ENCODE data around the gene MOB3B.

The MOB3B gene

GRCh38 chr9:27395484-27395921 lies 134.1 kb downstream of the MOB3B start:
- in situ Hi-C loops (cut with MboI; ENCODE audit: low sequenced_read_pairs), result no loop called here

- in situ Hi-C loops (cut with MboI; ENCODE audit: low sequenced_read_pairs), result no loop called here
These were observed 134.8 kb downstream of the MOB3B start for GRCh38 chr9:27394826-27395201.

- in situ Hi-C loops (cut with MboI; ENCODE audit: low sequenced_read_pairs), result no loop called here
These were observed 135.3 kb downstream of the MOB3B start for GRCh38 chr9:27394154-27394825.

DNA sequence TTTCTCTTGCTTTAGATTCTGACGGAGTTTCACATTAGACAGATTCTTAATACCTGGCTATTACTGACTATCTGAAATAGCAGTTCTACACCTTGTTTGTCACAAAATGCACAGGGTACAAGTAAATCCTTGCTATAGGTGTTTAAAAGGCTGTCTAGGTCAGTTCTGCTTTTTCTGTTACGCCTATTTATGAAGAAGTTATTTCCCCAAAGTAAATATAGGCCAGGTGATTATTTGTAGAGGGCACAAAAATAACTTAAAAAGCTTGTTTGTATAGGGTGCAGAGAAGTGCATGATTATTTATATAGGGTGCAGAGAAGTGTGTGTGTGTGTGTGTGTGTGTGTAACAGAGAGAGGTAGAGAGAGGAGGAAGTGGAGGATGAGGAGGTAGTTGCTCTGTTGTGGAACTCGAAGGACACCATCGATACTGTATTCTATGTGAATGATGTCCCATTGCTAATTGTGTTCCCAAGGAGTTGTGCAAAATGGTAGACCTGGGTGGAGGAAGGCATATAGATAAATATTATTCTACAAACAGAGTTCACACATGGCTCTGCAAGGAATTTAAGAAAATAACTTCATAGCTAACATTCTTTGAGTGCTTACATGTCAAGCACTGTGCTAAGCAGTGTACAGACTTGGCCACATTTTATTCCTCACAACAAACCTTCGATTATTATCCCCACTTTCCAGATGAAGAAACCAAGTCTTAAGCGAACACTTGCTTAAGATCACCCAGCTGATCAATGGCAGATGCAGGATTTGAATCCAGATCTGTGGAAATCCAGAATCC lies 136.4 kb downstream of the MOB3B start:
- in situ Hi-C loops (cut with MboI; ENCODE audit: low sequenced_read_pairs), result no loop called here

- in situ Hi-C loops (cut with MboI; ENCODE audit: low sequenced_read_pairs), result no loop called here
These were observed 137.2 kb downstream of the MOB3B start for GRCh38 chr9:27392451-27392850.

DNA sequence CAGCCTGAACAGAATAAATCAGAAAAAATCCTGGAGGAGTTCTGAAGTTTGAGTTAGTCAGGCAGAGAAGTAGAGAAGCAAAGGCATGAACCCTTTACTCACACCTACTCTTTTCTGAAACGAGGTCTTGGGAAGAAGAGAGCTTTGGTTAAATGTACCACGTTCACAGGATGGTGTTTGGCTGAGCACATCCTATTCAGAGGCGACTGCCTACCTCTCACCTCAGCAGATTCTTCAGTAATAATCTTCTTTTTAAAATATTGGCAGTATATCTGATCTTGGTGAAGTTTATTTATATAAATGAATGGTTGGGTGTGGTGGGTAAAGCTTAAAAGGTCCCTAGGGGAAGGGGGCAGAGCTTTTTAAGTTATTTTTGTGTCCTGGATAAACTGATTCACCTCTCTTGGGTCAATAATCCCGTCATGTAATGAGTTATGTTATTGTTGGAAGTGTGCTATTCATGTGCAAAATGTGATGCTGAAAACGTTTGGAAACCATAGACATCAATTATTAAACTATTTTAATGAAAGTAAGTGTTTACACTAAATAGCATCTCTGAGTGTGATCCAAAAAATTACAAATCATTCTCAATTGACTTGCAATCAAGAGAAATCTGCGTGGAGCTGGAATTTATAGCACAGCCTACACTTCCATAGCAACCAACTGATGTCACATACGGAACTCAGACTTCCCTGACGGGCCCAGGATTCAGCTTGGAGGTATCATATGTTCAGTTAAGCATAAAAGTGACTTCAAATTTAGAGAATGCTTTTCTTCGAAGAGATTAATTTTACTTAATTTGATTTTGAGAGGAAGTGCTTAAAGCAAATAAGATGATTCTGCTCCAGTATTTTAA lies 138.3 kb downstream of the MOB3B start:
- in situ Hi-C loops (cut with MboI; ENCODE audit: low sequenced_read_pairs), result no loop called here

- in situ Hi-C loops (cut with MboI; ENCODE audit: low sequenced_read_pairs), result no loop called here
These were observed 141.5 kb downstream of the MOB3B start for GRCh38 chr9:27388150-27388549.

GRCh38 chr9:27387722-27388121 lies 141.9 kb downstream of the MOB3B start:
- in situ Hi-C loops (cut with MboI; ENCODE audit: low sequenced_read_pairs), result no loop called here

- in situ Hi-C loops (cut with MboI; ENCODE audit: low sequenced_read_pairs), result no loop called here
These were observed 143.0 kb downstream of the MOB3B start for GRCh38 chr9:27386571-27387091.

DNA sequence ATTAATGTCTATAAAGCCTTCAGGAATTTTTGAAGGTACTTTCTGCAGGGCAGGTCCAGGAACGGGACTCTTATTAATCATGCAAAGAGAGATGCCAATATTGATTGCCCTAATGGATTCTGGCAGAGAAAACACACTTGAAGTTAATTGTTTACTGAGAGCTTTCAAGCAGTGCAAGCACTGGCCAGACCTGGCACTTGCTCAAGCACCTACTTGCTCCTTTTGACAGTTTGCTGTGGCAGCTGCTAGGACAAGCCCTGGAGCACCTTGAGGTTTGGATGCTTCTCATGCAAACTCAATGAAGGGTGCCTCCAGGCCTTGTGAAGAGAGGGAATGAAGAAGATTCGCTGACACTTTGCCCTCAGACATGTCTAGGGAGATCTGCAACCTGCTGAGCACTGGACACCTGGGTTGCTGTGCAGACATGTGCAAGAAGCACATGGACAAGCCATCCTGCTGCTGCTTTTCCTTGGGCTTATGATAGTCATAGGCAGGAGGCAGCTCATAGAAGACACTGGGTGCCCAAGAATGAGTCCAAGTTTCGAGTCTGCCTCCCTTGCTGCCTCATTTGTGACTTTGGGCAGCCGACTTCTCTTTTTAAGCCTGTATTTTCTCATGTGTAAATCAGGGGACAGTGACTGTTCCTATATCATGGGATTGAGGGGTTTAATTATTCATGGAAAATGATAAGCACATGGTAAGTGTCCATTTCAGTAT lies 143.8 kb downstream of the MOB3B start:
- in situ Hi-C loops (cut with MboI; ENCODE audit: low sequenced_read_pairs), result no loop called here

GRCh38 chr9:27384262-27385014 lies 145.2 kb downstream of the MOB3B start:
- in situ Hi-C loops (cut with MboI; ENCODE audit: low sequenced_read_pairs), result no loop called here

GRCh38 chr9:27383524-27383923 lies 146.1 kb downstream of the MOB3B start:
- in situ Hi-C loops (cut with MboI; ENCODE audit: low sequenced_read_pairs), result no loop called here

DNA sequence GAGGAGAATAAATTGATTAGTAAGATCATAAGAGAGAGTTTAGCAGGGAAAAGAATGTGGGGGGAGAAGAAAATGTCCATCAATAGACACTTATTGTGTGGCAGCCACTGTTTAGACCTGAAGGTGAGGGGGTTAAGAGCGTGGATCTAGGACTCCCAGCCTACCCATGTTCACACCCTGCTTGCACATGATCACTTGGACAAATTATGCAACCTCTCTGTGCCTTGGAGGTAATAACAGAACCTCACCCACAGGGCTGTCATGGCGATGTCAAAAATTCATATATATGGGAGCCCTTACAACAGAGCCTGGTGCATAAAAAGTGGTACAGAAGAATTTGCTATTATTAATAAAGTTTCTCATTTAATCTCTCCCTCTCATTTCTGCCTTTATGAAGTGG lies 146.6 kb downstream of the MOB3B start:
- in situ Hi-C loops (cut with MboI; ENCODE audit: low sequenced_read_pairs), result no loop called here

DNA sequence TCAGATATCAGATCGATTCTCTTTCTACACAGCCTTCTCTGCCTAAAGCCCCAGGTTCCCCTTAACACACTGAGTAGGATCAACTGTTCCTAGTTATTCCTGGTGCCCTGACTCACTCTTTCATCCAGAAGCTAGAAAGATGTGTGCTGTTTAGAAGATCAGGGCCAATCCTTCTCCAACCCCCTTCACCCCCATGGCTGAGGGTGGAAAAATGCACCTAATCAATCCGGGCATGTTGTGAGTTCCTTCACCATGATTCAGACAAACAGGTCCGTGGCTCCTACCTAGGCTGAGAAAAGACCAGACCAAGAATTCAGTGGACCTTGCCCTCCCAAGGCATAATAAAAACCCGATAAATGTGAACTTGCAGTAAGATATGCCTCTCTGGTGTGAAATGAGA lies 147.3 kb downstream of the MOB3B start:
- in situ Hi-C loops (cut with MboI; ENCODE audit: low sequenced_read_pairs), result no loop called here

- in situ Hi-C loops (cut with MboI; ENCODE audit: low sequenced_read_pairs), result no loop called here
These were observed 150.0 kb downstream of the MOB3B start for GRCh38 chr9:27379311-27380251.

DNA sequence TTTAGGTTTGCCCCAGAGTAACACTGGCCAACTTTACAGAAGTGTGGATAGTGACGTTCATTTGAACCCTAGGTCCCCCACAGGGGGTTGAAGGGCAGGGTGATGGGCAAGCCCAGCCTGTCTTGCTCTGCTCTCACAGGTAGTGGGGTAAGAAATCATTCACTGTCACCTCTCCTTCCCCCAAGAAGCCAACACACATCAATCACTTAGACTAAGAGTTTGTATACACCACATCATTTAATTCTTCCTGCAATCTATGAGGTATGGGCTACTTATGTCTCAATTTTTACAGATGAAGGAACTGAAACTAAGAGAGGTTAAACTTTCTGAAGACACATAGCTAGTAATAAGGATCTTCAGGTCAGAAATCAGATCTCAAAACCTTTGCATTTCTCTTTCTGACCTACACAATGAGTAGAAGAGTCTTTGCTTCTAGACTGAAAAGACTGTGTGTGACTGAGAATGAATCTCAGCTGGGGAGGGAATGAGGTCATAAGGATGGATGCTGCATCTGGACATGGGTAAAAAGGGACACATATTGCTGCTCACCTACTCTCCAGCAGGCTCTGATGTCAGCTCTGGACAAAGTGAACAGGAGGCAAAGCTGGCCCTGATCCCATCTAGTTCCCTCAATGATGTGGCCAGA lies 151.7 kb downstream of the MOB3B start:
- in situ Hi-C loops (cut with MboI; ENCODE audit: low sequenced_read_pairs), result no loop called here

DNA sequence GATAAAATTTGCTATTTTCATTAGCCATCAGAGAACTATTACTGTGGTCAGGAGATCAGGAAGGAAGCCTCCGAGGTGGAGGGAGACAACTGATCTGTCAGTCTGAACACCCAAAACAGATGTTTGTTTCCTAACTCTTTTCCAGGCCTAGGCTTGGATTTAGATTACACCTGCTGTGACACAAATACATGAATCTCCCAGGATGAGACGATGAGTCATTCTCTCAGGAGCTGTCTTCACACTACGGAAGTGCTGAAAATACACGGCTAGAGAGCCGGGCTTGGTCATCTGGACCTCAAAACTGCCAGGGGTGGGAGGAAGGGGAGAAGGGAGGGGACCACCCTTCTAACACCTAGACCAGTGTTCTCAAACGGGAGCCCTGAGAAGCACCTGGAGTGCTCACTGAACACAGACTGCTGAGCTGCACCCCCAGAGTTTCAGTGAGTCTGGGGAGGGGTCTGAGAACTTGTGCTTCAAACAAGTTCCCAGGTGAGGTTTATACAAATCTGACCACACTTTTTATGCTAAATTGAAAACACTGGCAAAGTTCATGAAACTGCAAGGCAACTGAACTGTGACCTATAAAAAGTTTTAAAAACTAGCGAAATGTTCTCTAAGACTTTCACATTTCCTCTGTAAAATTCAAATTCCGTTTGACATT lies 152.3 kb downstream of the MOB3B start:
- in situ Hi-C loops (cut with MboI; ENCODE audit: low sequenced_read_pairs), result no loop called here

- in situ Hi-C loops (cut with MboI; ENCODE audit: low sequenced_read_pairs), result no loop called here
These were observed 155.8 kb downstream of the MOB3B start for GRCh38 chr9:27373851-27374250.
